ENCODE results near the gene KRTAP2-1.

DNA sequence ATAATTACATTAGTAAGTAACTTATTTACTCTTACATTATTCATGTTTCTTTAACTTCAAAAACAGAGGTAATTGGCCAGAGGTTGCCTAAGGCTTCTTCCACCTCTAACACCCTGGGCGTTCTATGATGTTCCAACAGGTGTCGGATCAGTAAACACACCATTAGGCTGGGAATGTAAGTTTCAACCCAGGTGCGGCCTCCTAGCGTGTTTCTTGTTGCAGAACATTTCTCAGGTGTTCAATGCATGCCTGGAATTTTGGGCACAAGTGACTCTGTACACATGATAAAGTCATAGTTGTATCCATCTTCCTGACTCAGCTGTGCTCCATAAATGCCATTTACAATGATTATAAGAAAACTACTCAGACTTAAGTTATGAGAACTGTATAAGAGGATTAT is 6.9 kb upstream of the KRTAP2-1 start:
- TF ChIP-seq, protein P1, sequence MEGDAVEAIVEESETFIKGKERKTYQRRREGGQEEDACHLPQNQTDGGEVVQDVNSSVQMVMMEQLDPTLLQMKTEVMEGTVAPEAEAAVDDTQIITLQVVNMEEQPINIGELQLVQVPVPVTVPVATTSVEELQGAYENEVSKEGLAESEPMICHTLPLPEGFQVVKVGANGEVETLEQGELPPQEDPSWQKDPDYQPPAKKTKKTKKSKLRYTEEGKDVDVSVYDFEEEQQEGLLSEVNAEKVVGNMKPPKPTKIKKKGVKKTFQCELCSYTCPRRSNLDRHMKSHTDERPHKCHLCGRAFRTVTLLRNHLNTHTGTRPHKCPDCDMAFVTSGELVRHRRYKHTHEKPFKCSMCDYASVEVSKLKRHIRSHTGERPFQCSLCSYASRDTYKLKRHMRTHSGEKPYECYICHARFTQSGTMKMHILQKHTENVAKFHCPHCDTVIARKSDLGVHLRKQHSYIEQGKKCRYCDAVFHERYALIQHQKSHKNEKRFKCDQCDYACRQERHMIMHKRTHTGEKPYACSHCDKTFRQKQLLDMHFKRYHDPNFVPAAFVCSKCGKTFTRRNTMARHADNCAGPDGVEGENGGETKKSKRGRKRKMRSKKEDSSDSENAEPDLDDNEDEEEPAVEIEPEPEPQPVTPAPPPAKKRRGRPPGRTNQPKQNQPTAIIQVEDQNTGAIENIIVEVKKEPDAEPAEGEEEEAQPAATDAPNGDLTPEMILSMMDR (conservative IDR thresholded peaks at IDR 0.05; ENCODE audit: low read depth, low read length), result no peak
- TF ChIP-seq EZH2phosphoT487 (IDR thresholded peaks at IDR 0.05; ENCODE audit: borderline replicate concordance, low read length) (no peak), EZH2 (IDR thresholded peaks at IDR 0.05; ENCODE audit: low read length, unreplicated experiment) (no peak)

All from PC-3 (cell line).